ENCODE results near the gene NCKAP1.

The NCKAP1 gene

GRCh38 chr2:182950546-182950945, 87.7 kb downstream of the NCKAP1 start:
- ATAC-seq (ENCODE audit: insufficient read depth, low read depth) (no peak), DNase-seq (no peak)
- H3K9ac ChIP-seq (ENCODE audit: low read depth, low read length): no peak overlapping the region
- no peaks in the 10 kb centered on the region for H4K20me1 ChIP-seq (ENCODE audit: insufficient read depth, low read length)
- H3K79me2 ChIP-seq (ENCODE audit: insufficient read depth, low read length): no peaks in the 10 kb centered on the region
- no peak overlapping the region for H2AFZ ChIP-seq (ENCODE audit: low read depth, low read length)
- no peaks in the 10 kb centered on the region for H3K4me1 ChIP-seq (ENCODE audit: insufficient read depth, low read length)
- H3K9me3 ChIP-seq (ENCODE audit: insufficient read depth, low read length, severe bottlenecking): no peaks in the 10 kb centered on the region
- H3K27me3 ChIP-seq (ENCODE audit: insufficient read depth, low read length, poor library complexity): no peaks in the 10 kb centered on the region
- H3K4me3 ChIP-seq (ENCODE audit: low read depth in 1 of 2, low read length in 2 of 2): no peak overlapping the region
- H3K4me2 ChIP-seq (ENCODE audit: insufficient read depth, low read length): no peak overlapping the region
- H3K36me3 ChIP-seq (ENCODE audit: insufficient read depth, low read length): no peaks in the 10 kb centered on the region
- no peak overlapping the region for H3K27ac ChIP-seq (ENCODE audit: low read length)
- no peak for TF ChIP-seq EZH2 (IDR thresholded peaks at IDR 0.05; ENCODE audit: borderline replicate concordance, low read depth, low read length, severe bottlenecking)
- no peak for TF ChIP-seq CTCF (IDR thresholded peaks at IDR 0.05; ENCODE audit: borderline replicate concordance, extremely low read depth, low read length, poor library complexity, severe bottlenecking)

GRCh38 chr2:182949572-182950189, 88.6 kb downstream of the NCKAP1 start:
- Histone ChIP-seq H3K4me3 (ENCODE audit: low read depth in 1 of 2, low read length in 2 of 2) (no peak overlapping the region), H3K4me1 (ENCODE audit: insufficient read depth, low read length) (no peaks in the 10 kb centered on the region), H4K20me1 (ENCODE audit: insufficient read depth, low read length) (no peaks in the 10 kb centered on the region), H3K9ac (ENCODE audit: low read depth, low read length) (no peak overlapping the region), H3K4me2 (ENCODE audit: insufficient read depth, low read length) (no peak overlapping the region), H3K27me3 (ENCODE audit: insufficient read depth, low read length, poor library complexity) (no peaks in the 10 kb centered on the region), H3K27ac (ENCODE audit: low read length) (no peak overlapping the region), H3K36me3 (ENCODE audit: insufficient read depth, low read length) (no peaks in the 10 kb centered on the region), H2AFZ (ENCODE audit: low read depth, low read length) (no peak overlapping the region), H3K9me3 (ENCODE audit: insufficient read depth, low read length, severe bottlenecking) (no peaks in the 10 kb centered on the region), H3K79me2 (ENCODE audit: insufficient read depth, low read length) (no peaks in the 10 kb centered on the region)
- no peak for ATAC-seq (ENCODE audit: insufficient read depth, low read depth)
- DNase-seq: no peak
- TF ChIP-seq EZH2 (IDR thresholded peaks at IDR 0.05; ENCODE audit: borderline replicate concordance, low read depth, low read length, severe bottlenecking): no peak
- no peak for TF ChIP-seq CTCF (IDR thresholded peaks at IDR 0.05; ENCODE audit: borderline replicate concordance, extremely low read depth, low read length, poor library complexity, severe bottlenecking)

- H3K4me2 ChIP-seq (ENCODE audit: insufficient read depth, low read length): no peak overlapping the region
- H3K4me3 ChIP-seq (ENCODE audit: low read depth in 1 of 2, low read length in 2 of 2): no peak overlapping the region
- H3K27ac ChIP-seq (ENCODE audit: low read length): no peak overlapping the region
- DNase-seq: no peak
- H3K9me3 ChIP-seq (ENCODE audit: insufficient read depth, low read length, severe bottlenecking): no peaks in the 10 kb centered on the region
- ATAC-seq (ENCODE audit: insufficient read depth, low read depth): no peak
- no peaks in the 10 kb centered on the region for H3K36me3 ChIP-seq (ENCODE audit: insufficient read depth, low read length)
- H3K27me3 ChIP-seq (ENCODE audit: insufficient read depth, low read length, poor library complexity): no peaks in the 10 kb centered on the region
- H3K4me1 ChIP-seq (ENCODE audit: insufficient read depth, low read length): no peaks in the 10 kb centered on the region
- no peak overlapping the region for H2AFZ ChIP-seq (ENCODE audit: low read depth, low read length)
- no peak overlapping the region for H3K9ac ChIP-seq (ENCODE audit: low read depth, low read length)
- H4K20me1 ChIP-seq (ENCODE audit: insufficient read depth, low read length): no peaks in the 10 kb centered on the region
- TF ChIP-seq EZH2 (IDR thresholded peaks at IDR 0.05; ENCODE audit: borderline replicate concordance, low read depth, low read length, severe bottlenecking) (no peak), CTCF (IDR thresholded peaks at IDR 0.05; ENCODE audit: borderline replicate concordance, extremely low read depth, low read length, poor library complexity, severe bottlenecking) (no peak)
- H3K79me2 ChIP-seq (ENCODE audit: insufficient read depth, low read length): no peaks in the 10 kb centered on the region
These were observed 89.2 kb downstream of the NCKAP1 start for GRCh38 chr2:182949052-182949451.
